ENCODE results near the gene GULP1.
A peak's percentile ranks its signal among the peaks of the same experiment; 100 is the strongest.
"Not testable (repeated sequence)": the region's sequence is repeated elsewhere in the genome, so short reads cannot be mapped to it uniquely, and the experiment has no call there.

GULP1 gene

DNA sequence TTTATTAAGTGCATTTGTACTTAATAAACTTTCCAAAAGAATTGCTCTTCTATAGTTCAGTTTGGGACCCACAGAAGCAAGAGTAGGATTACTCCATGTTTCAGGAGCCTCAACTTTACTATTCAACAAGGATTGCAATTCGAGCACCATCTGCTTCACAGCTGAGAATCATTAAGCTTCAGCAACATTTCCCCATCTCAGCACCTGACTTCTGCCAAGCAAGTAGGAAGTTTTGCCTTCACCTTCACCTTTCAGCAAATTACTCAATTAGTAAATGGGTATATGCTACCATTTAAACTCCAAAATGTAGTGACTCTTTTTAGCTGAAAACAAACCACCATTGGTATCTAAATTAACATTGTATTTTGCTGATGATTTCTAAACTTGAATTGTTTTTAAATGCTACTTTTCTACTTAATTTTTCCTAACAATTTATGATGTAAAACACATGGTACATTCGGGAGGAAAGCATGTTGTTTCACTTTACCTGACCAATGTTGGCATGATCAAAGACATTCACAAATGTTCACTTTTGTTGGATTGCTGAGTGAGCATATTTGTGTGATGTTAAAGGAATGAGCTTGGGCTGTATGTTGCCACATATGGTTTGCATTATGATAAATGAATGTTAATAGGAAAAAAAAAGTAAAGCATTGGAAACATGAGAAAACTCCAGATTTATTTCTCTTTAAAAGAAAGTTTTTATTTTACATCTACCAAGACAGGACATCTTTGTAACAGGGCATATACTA, 159.2 kb downstream of the GULP1 start:
- no peak overlapping the region for H3K27ac ChIP-seq
- no peak for TF ChIP-seq ZFX (IDR thresholded peaks at IDR 0.05)
- TF ChIP-seq, protein P1, sequence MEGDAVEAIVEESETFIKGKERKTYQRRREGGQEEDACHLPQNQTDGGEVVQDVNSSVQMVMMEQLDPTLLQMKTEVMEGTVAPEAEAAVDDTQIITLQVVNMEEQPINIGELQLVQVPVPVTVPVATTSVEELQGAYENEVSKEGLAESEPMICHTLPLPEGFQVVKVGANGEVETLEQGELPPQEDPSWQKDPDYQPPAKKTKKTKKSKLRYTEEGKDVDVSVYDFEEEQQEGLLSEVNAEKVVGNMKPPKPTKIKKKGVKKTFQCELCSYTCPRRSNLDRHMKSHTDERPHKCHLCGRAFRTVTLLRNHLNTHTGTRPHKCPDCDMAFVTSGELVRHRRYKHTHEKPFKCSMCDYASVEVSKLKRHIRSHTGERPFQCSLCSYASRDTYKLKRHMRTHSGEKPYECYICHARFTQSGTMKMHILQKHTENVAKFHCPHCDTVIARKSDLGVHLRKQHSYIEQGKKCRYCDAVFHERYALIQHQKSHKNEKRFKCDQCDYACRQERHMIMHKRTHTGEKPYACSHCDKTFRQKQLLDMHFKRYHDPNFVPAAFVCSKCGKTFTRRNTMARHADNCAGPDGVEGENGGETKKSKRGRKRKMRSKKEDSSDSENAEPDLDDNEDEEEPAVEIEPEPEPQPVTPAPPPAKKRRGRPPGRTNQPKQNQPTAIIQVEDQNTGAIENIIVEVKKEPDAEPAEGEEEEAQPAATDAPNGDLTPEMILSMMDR (conservative IDR thresholded peaks at IDR 0.05): no peak

DNA sequence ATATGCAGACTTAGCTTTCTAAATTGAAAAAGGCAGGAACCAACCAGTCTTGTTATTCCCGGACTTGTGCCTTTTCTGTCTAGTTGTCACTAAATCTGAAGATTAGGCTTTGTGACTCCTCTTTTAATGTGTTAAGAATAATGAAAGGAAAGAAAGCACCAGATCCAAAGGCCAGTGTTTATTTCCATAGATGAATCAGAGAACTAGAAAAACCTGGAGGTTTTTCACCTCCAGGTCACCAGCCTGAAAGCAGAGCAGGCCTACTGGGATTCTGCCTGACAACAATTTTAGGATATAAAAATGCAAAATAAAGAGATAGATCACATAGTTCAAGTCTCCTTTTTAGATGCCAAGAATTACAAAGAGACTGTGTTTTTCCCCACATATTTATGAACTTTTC, 160.4 kb downstream of the GULP1 start:
- TF ChIP-seq, protein P1 (conservative IDR thresholded peaks at IDR 0.05): no peak
- no peak for TF ChIP-seq ZFX (IDR thresholded peaks at IDR 0.05)
- H3K27ac ChIP-seq: no peak overlapping the region

DNA sequence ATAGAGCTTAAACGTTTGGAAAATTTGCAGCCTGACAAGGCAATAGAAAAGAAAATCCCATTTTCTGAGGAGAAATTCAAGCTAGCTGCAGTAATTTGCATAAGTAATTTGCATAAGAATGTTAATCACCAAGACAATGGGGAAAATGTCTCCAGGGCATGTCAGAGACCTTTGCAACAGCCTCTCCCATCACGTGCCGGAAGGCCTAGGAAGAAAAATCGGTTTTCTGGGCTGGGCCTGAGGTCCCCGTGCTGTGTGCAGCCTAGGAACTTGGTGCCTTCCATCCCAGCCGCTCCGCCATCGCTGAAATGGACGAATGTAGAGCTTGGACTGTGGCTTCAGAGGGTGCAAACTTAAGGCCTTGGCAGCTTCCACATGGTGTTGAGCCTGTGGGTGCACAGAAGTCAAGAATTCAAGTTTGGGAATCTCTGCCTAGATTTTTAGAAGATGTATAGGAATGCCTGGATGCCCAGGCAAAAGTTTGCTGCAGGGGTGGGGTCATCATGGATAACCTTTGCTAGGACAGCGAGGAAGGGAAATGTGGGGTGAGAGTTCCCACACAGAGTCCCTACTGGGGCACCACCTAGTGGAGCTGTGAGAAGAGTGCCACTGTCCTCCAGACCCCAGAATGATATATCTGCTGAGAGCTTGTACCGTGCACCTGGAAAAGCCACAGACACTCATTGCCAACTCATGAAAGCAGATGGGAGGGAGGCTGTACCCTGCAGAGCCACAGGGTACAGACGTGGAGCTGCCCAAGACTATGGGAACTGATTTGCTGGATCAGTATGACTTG, 164.6 kb downstream of the GULP1 start:
- H3K27ac ChIP-seq: no peak overlapping the region
- TF ChIP-seq, protein P1 (conservative IDR thresholded peaks at IDR 0.05): peak; percentile 22; the same call in 1 of the 2 replicates
- no peak for TF ChIP-seq ZFX (IDR thresholded peaks at IDR 0.05)

DNA sequence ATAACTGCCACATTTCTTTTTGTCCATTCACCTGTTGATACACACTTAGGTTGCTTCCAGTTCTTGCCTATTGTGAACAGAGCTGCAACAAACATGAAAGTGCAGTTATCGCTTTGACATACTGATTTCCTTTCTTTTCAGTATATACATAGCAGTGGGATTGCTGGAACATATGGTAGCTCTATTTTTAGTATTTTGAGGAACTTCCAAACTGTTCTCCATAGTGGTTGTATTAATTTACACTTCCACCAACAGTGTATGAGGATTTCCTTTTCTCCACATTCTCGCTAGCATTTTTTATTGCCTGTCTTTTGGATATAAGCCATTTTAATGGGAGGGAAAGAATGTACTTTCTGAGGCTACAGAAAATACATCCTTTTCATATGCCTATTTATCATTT, 167.4 kb downstream of the GULP1 start:
- TF ChIP-seq, protein P1 (conservative IDR thresholded peaks at IDR 0.05): no peak
- TF ChIP-seq ZFX (IDR thresholded peaks at IDR 0.05): no peak
- no peak overlapping the region for H3K27ac ChIP-seq

DNA sequence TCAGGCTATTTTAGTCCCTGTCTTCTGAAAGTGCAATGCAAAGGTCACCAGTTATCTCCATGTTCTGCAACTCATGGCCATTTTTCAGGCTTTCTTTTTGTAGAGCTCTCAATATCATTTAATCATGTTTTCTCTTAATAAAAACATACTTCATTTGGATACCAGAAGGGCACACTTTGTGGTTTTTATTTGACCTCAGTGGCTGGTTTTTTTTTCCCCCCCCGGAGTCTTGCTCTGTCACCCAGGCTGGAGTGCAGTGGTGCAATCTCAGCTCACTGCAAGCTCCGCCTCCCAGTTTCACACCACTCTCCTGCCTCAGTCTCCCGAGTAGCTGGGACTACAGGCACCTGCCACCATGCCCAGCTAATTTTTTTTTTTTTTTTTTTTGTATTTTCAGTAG, 174.4 kb downstream of the GULP1 start:
- H3K27ac ChIP-seq: not testable (repeated sequence)

DNA sequence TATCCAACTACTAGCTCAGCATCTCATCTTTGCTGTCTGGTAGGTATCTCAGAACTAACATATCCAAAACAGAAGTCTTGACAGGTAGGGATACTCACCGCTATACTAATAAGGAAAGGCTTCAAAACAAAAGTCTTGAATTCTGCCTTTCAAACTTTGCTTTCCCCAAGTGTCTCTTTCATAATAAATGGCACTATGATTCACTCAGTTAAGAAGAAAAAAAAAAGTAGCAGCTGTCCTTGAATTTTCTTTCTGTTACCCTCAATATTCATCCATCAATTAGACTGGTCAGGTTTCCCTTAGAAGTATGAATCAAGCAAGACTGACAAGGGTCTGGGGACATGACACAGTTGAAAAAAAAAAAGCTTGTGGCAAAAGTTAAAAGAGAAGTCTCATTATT, 175.1 kb downstream of the GULP1 start:
- no peak overlapping the region for H3K27ac ChIP-seq
- TF ChIP-seq, protein P1 (conservative IDR thresholded peaks at IDR 0.05): no peak
- no peak for TF ChIP-seq ZFX (IDR thresholded peaks at IDR 0.05)

DNA sequence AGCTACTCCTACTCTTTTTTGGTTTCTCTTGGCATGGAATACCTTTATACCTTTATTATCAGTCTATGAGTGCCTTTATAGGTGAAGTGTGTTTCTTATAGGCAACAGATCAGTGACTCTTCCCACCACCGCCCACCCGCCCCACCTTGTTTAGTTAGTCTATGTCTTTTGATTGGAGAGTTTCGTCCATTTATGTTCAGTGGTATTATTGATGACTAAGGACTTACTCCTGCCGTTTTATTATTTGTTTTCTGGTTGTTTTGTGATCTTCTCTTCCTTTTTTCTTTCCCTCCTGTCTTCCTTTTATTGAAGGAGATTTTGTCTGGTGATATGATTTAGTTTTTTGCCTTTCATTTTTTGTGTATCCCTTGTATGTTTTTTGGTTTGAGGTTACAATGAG, 179.5 kb downstream of the GULP1 start:
- TF ChIP-seq, protein P1 (conservative IDR thresholded peaks at IDR 0.05): no peak
- no peak for TF ChIP-seq ZFX (IDR thresholded peaks at IDR 0.05)
- H3K27ac ChIP-seq: no peak overlapping the region
